Osteoblast (primary cell): ENCODE results near the gene PSTPIP1. TPM values are rescaled to one million over a fixed set of nuclear protein-coding genes. Genes with fewer than 3 reads are reported as not detected.

Experiments
- DNase-seq: peaks from one replicate; pipeline ENCODE4 v3.0.0; 2011; ENCODE audit warnings: low spot score, mixed read lengths; ENCODE audit not compliant: insufficient read length; ENCODE audit errors: missing footprints
- H2AFZ ChIP-seq: 2 replicates; pipeline ENCODE4 v1.6.0; 2011; ENCODE audit warnings: mild to moderate bottlenecking, low read length
- H3K27ac ChIP-seq: 2 replicates; pipeline ENCODE4 v1.5.1; 2011; ENCODE audit warnings: mild to moderate bottlenecking, low read depth, low read length, moderate library complexity
- H3K27me3 ChIP-seq: 2 replicates; pipeline ENCODE4 v1.6.0; 2012; ENCODE audit warnings: mild to moderate bottlenecking, control low read depth, inconsistent platforms, low read length, moderate library complexity; ENCODE audit not compliant: insufficient read depth
- H3K36me3 ChIP-seq: 2 replicates; pipeline ENCODE4 v1.5.1; 2011; ENCODE audit warnings: mild to moderate bottlenecking, low read length, control low read depth, moderate library complexity; ENCODE audit not compliant: insufficient read depth
- H3K4me1 ChIP-seq: 2 replicates; pipeline ENCODE4 v1.5.1; 2011; ENCODE audit warnings: mild to moderate bottlenecking, low read length, control low read depth, moderate library complexity; ENCODE audit not compliant: insufficient read depth
- H3K4me2 ChIP-seq: 2 replicates; pipeline ENCODE4 v1.6.0; 2011; ENCODE audit warnings: mild to moderate bottlenecking, low read length; ENCODE audit not compliant: insufficient read depth
- H3K4me3 ChIP-seq: fragments of 200-600 bp; sonication (generic); 3 replicates; pipeline ENCODE4 v1.5.1; 2012; ENCODE audit warnings: mild to moderate bottlenecking, low read length, inconsistent platforms; ENCODE audit not compliant: insufficient read depth
- H3K79me2 ChIP-seq: 2 replicates; pipeline ENCODE4 v1.6.0; 2012; ENCODE audit warnings: mild to moderate bottlenecking, low read length, control low read depth, inconsistent platforms; ENCODE audit not compliant: insufficient read depth
- H3K9me3 ChIP-seq: 2 replicates; pipeline ENCODE4 v1.5.1; 2011; ENCODE audit warnings: low read depth, low read length, control low read depth
- H4K20me1 ChIP-seq: 2 replicates; pipeline ENCODE4 v1.6.0; 2012; ENCODE audit warnings: mild to moderate bottlenecking, low read length, control low read depth; ENCODE audit not compliant: insufficient read depth
- total RNA-seq: library from RNA; depleted of rRNA; stranded (reverse); fragments of >200 nt; gene quantifications from 2 replicates; pipeline ENCODE4 v1.2.3, GENCODE V29; 2012
- TF ChIP-seq, protein P1 (sequence below): IDR thresholded peaks from 2 replicates; pipeline ENCODE4 v1.5.1; 2011; ENCODE audit warnings: mild to moderate bottlenecking, low read depth, low read length, moderate library complexity; ENCODE audit errors: extremely low read depth

Gene PSTPIP1
- total RNA-seq, 1 donor, result not detected

DNA sequence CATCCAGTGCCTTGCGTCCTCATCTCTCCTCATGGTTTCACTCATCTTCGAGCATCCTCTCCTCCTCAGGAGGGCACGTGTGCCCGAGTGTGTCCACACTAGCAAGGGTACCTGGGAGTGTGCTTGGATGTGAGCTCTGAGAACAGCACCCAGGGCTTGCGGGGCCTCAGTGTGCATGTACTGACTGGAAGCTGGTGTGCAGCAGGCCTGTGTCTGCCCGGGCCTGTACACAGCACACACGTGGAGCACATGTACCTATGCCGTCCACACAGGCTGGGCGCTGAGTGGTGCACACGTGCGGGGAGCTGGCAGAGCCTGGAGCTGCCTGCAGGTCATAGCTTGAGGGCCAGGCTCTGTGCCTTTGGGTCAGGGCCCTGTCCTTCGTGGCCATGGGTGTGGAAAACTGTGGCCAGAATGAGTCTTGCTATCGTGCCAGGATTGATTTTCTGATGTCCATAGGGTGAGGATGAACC lies 41.1 kb downstream of the PSTPIP1 start:
- Histone ChIP-seq H3K4me2 (no peak overlapping the region), H3K27me3 (no peaks in the 10 kb centered on the region), H3K36me3 (no peaks in the 10 kb centered on the region), H3K4me3 (no peak overlapping the region), H3K79me2 (no peaks in the 10 kb centered on the region), H2AFZ (no peak overlapping the region), H4K20me1 (no peaks in the 10 kb centered on the region), H3K9me3 (no peaks in the 10 kb centered on the region), H3K4me1 (peaks cover 6% of the 10 kb centered on the region), H3K27ac (no peak overlapping the region)
- TF ChIP-seq, protein P1, sequence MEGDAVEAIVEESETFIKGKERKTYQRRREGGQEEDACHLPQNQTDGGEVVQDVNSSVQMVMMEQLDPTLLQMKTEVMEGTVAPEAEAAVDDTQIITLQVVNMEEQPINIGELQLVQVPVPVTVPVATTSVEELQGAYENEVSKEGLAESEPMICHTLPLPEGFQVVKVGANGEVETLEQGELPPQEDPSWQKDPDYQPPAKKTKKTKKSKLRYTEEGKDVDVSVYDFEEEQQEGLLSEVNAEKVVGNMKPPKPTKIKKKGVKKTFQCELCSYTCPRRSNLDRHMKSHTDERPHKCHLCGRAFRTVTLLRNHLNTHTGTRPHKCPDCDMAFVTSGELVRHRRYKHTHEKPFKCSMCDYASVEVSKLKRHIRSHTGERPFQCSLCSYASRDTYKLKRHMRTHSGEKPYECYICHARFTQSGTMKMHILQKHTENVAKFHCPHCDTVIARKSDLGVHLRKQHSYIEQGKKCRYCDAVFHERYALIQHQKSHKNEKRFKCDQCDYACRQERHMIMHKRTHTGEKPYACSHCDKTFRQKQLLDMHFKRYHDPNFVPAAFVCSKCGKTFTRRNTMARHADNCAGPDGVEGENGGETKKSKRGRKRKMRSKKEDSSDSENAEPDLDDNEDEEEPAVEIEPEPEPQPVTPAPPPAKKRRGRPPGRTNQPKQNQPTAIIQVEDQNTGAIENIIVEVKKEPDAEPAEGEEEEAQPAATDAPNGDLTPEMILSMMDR, result no peak
- DNase-seq, result peak; percentile 81

DNA sequence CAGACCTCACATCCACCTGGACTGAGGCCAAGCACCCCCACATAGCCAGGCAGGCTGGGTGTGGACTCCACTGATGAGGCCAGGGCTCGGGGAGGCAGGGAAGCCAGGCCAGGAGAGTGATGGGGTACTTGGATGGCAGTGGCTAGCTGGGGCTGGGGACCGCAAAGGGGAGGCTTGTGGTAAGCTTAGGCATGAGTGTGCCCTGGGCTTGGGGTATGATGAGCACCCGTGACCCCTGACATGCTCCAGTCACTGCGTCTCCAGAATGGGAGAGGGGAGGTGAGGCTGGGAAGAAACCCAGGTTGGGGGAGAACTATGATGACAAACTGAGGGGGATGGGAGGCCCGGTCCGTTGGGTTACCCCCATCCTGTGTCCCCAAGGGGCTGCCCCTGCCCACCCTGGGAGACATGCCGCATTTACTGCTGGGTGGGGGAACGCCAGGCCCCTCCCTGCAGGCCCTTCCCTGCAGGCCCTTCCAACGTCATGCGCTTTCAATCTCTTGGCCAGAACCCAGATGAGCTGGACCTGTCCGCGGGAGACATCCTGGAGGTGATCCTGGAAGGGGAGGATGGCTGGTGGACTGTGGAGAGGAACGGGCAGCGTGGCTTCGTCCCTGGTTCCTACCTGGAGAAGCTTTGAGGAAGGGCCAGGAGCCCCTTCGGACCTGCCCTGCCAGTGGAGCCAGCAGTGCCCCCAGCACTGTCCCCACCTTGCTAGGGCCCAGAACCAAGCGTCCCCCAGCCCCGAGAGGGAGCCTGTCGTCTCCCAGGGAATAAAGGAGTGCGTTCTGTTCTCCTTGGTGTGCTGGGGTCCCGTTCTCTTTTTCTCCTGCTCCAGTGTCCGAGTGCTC lies 41.8 kb downstream of the PSTPIP1 start:
- TF ChIP-seq, protein P1, result no peak

DNA sequence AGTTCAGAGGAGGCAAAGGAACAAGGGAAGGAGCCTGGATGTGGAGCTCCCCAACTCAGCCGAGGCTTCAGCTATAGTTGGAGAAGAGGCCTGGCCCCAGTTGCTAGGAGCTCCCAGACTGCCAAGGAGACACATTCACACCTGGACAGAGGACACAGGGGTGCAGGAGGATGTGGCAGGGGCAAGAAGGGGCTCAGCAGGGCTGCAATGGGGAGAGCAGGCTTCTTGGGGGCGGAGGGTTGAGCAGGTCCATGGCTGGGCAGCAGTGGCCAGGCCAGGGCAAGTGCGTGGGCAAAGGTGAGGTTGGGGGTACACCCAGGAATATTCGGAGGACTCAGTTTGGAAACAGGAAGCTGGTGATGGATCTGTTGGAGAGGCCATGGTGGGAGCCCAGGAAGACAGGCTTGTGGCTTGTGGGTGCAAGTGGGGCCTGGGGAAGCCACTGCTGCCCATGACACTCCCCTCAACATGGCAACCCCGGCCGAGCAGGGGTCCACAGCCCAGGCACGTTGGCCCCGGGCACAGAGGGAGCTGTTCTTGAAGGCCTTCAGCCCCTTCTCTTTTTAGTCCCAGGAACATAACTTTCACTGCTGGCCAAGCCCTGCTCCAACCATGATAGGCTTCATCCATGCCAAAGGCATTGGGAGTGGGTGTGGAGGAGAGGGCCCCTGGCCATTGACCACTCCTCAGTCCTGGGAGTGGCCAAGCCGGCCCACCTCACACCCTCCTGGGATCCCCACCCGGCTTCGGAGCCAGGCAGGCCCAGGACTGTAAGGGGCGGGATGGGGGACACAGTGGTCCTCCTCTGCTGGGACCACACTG lies 42.7 kb downstream of the PSTPIP1 start:
- TF ChIP-seq, protein P1, result no peak
- peak; percentile 76 for DNase-seq
- Histone ChIP-seq H3K4me3 (no peak overlapping the region), H3K9me3 (no peaks in the 10 kb centered on the region), H3K79me2 (no peaks in the 10 kb centered on the region), H4K20me1 (no peaks in the 10 kb centered on the region), H3K4me2 (no peak overlapping the region), H3K27ac (no peak overlapping the region), H2AFZ (no peak overlapping the region), H3K4me1 (peaks cover 7% of the 10 kb centered on the region), H3K36me3 (peaks cover 3% of the 10 kb centered on the region), H3K27me3 (no peaks in the 10 kb centered on the region)

More for the DNA sequence above, 41.8 kb downstream of the PSTPIP1 start:
- Histone ChIP-seq H3K36me3 (no peaks in the 10 kb centered on the region), H4K20me1 (no peaks in the 10 kb centered on the region), H2AFZ (no peak overlapping the region), H3K4me2 (no peak overlapping the region), H3K27me3 (no peaks in the 10 kb centered on the region), H3K4me3 (no peak overlapping the region), H3K9me3 (no peaks in the 10 kb centered on the region), H3K27ac (no peak overlapping the region), H3K79me2 (no peaks in the 10 kb centered on the region), H3K4me1 (peaks cover 7% of the 10 kb centered on the region)
- DNase-seq, result peak; percentile 49
